OCI-LY1 (cell line): ENCODE measurements around the gene ILF2.

Source experiments
- EZH2 ChIP-seq: fragments of 200-600 bp; sonication (generic), shearing (Covaris generic); IDR thresholded peaks from 2 replicates; pipeline ENCODE4 v1.8.0; 2017; ENCODE audit warnings: borderline replicate concordance, mixed run types, mild to moderate bottlenecking, antibody characterized with exemption, low read length, moderate library complexity, mixed read lengths
- TF ChIP-seq, protein P1 (sequence below): fragments of 200-600 bp; sonication (generic), shearing (Covaris generic); IDR thresholded peaks from 2 replicates; pipeline ENCODE4 v1.5.1; 2017; ENCODE audit warnings: mild to moderate bottlenecking, antibody characterized with exemption, low read length, moderate library complexity, mixed read lengths

- TF ChIP-seq, protein P1, sequence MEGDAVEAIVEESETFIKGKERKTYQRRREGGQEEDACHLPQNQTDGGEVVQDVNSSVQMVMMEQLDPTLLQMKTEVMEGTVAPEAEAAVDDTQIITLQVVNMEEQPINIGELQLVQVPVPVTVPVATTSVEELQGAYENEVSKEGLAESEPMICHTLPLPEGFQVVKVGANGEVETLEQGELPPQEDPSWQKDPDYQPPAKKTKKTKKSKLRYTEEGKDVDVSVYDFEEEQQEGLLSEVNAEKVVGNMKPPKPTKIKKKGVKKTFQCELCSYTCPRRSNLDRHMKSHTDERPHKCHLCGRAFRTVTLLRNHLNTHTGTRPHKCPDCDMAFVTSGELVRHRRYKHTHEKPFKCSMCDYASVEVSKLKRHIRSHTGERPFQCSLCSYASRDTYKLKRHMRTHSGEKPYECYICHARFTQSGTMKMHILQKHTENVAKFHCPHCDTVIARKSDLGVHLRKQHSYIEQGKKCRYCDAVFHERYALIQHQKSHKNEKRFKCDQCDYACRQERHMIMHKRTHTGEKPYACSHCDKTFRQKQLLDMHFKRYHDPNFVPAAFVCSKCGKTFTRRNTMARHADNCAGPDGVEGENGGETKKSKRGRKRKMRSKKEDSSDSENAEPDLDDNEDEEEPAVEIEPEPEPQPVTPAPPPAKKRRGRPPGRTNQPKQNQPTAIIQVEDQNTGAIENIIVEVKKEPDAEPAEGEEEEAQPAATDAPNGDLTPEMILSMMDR: no peak
- no peak for TF ChIP-seq EZH2
Observed at GRCh38 chr1:153711026-153711425, 40.2 kb upstream of the ILF2 start.
